GM18858 (cell line): ENCODE results near the gene CNIH1.

ENCODE experiments used
- ATAC-seq: cut with Tn5 transposase; IDR thresholded peaks from one replicate; pipeline ENCODE4 v1.9.1; 2021; ENCODE audit not compliant: unreplicated experiment

The CNIH1 gene

GRCh38 chr14:54440873-54441868, at the start of gene CNIH1:
TSS of gene CNIH1 (minus strand) at chr14:54441374. CDS start at chr14:54441327, 47 bp downstream.
- peak; percentile 80 for ATAC-seq

GRCh38 chr14:54490445-54491175, 49.4 kb upstream of the CNIH1 start:
- ATAC-seq = no peak

- no peak for ATAC-seq
These were observed 48.7 kb upstream of the CNIH1 start for GRCh38 chr14:54489731-54490444.

GRCh38 chr14:54489318-54489683, 48.1 kb upstream of the CNIH1 start:
- ATAC-seq = no peak

- ATAC-seq = peak; percentile 80
These were observed 47.6 kb upstream of the CNIH1 start, which contains the start of gene GMFB for GRCh38 chr14:54488646-54489317. TSS of gene GMFB (minus strand) at chr14:54488980. CDS start at chr14:54488927, 53 bp downstream.

- no peak for ATAC-seq
These were observed 47.1 kb upstream of the CNIH1 start for GRCh38 chr14:54488318-54488645.

GRCh38 chr14:54487771-54488170, 46.6 kb upstream of the CNIH1 start:
- ATAC-seq = no peak

GRCh38 chr14:54486685-54487084, 45.5 kb upstream of the CNIH1 start:
- no peak for ATAC-seq

GRCh38 chr14:54483846-54484245, 42.7 kb upstream of the CNIH1 start:
- ATAC-seq = no peak

- ATAC-seq = no peak
These were observed 42.0 kb upstream of the CNIH1 start for GRCh38 chr14:54483073-54483745.

GRCh38 chr14:54481695-54482094, 40.5 kb upstream of the CNIH1 start:
- ATAC-seq = no peak

GRCh38 chr14:54480830-54481562, 39.8 kb upstream of the CNIH1 start:
- no peak for ATAC-seq

GRCh38 chr14:54478636-54479215, 37.6 kb upstream of the CNIH1 start:
- ATAC-seq = no peak

- no peak for ATAC-seq
These were observed 34.7 kb upstream of the CNIH1 start for GRCh38 chr14:54475911-54476310.

- no peak for ATAC-seq
These were observed 34.2 kb upstream of the CNIH1 start for GRCh38 chr14:54475187-54475899.

GRCh38 chr14:54474232-54474793, 33.1 kb upstream of the CNIH1 start:
- ATAC-seq = no peak

GRCh38 chr14:54472315-54472714, 31.1 kb upstream of the CNIH1 start:
- ATAC-seq = no peak

- no peak for ATAC-seq
These were observed 30.5 kb upstream of the CNIH1 start for GRCh38 chr14:54471641-54472040.
